PC-3 (cell line): ENCODE data around the gene DDX5. TPM values are rescaled to one million over a fixed set of nuclear protein-coding genes. Genes with fewer than 3 reads are reported as not detected.

ENCODE experiments used
- ATAC-seq: fragments of 200-7000 bp; cut with Tn5 transposase; 2 replicates; pipeline ENCODE4 v1.9.1; 2020; ENCODE audit warnings: mild to moderate bottlenecking, moderate library complexity
- BruUV-seq: library from RNA; stranded (reverse); fragments of 400-500 nt; replicated peaks from 2 replicates; lab custom pipeline; 2021; lab: Mats Ljungman, UMichigan
- CTCF ChIA-PET: fragments of 300-600 bp; sonication (Branson Sonifier 250); formaldehyde crosslinking; loops from one replicate; lab custom pipeline; 2022; ENCODE audit warnings: antibody characterized with exemption; lab: Charles Lee
- POLR2A ChIA-PET: fragments of 300-600 bp; sonication (Branson Sonifier 250); formaldehyde crosslinking; loops from one replicate; lab custom pipeline; 2022; ENCODE audit warnings: antibody characterized with exemption; ENCODE audit not compliant: unreplicated experiment; lab: Charles Lee
- DNase-seq: peaks from one replicate; pipeline ENCODE4 v3.0.0-alpha.2; 2015
- H2AFZ ChIP-seq: fragments of 300-600 bp; sonication (generic); 2 replicates; pipeline ENCODE4 v1.6.0; 2016; ENCODE audit warnings: antibody characterized with exemption, low read length
- H3F3A ChIP-seq: fragments of 300-600 bp; sonication (generic); one replicate; pipeline ENCODE4 v1.6.0; 2017; ENCODE audit warnings: antibody characterized with exemption, low read length, control low read depth, mild to moderate bottlenecking; ENCODE audit not compliant: unreplicated experiment
- H3K27ac ChIP-seq: fragments of 300-600 bp; sonication (generic); 2 replicates; pipeline ENCODE4 v1.5.1; 2016; ENCODE audit warnings: mild to moderate bottlenecking, low read length
- H3K27me3 ChIP-seq: fragments of 300-600 bp; sonication (generic); 2 replicates; pipeline ENCODE4 v1.6.1; 2016; ENCODE audit warnings: low read length, mixed read lengths
- H3K36me3 ChIP-seq: fragments of 300-600 bp; sonication (generic); 2 replicates; pipeline ENCODE4 v1.6.1; 2016; ENCODE audit warnings: low read depth, mixed run types, low read length, mixed read lengths
- H3K4me1 ChIP-seq: fragments of 300-600 bp; sonication (generic); 2 replicates; pipeline ENCODE4 v1.5.1; 2016; ENCODE audit warnings: low read length; ENCODE audit not compliant: insufficient read depth
- H3K4me2 ChIP-seq: fragments of 300-600 bp; sonication (generic); 2 replicates; pipeline ENCODE4 v1.6.0; 2016; ENCODE audit warnings: low read length
- H3K4me3 ChIP-seq: fragments of 300-600 bp; sonication (generic); 2 replicates; pipeline ENCODE4 v1.5.1; 2016; ENCODE audit warnings: mild to moderate bottlenecking, low read length, mixed read lengths
- H3K79me2 ChIP-seq: fragments of 300-600 bp; sonication (generic); 2 replicates; pipeline ENCODE4 v1.6.1; 2017; ENCODE audit warnings: low read length, mixed read lengths
- H3K9ac ChIP-seq: fragments of 300-600 bp; sonication (generic); 2 replicates; pipeline ENCODE4 v1.6.0; 2016; ENCODE audit warnings: mild to moderate bottlenecking, low read length
- H3K9me2 ChIP-seq: fragments of 300-600 bp; sonication (generic); replicated peaks from 2 replicates; pipeline ENCODE4 v1.6.1; 2016; ENCODE audit warnings: mixed run types, low read length, mixed read lengths
- H3K9me3 ChIP-seq: fragments of 300-600 bp; sonication (generic); 2 replicates; pipeline ENCODE4 v1.6.1; 2016; ENCODE audit warnings: low read length, mixed read lengths
- H4K20me1 ChIP-seq: fragments of 300-600 bp; sonication (generic); 2 replicates; pipeline ENCODE4 v1.6.1; 2016; ENCODE audit warnings: low read length, mixed read lengths
- EZH2 ChIP-seq: fragments of 300-600 bp; sonication (generic); IDR thresholded peaks from one replicate; pipeline ENCODE4 v1.6.1; 2017; ENCODE audit warnings: antibody characterized with exemption, mild to moderate bottlenecking, low read length; ENCODE audit not compliant: unreplicated experiment
- EZH2phosphoT487 ChIP-seq: fragments of 300-600 bp; sonication (generic); IDR thresholded peaks from 2 replicates; pipeline ENCODE4 v1.6.1; 2018; ENCODE audit warnings: mild to moderate bottlenecking, antibody characterized with exemption, low read length, borderline replicate concordance
- intact Hi-C: fragments of 100-400 bp; cut with micrococcal nuclease; formaldehyde crosslinking; loops from 2 replicates; pipeline ENCODE4 v1.9.0; 2023
- total RNA-seq: library from RNA; depleted of rRNA; stranded (reverse); fragments of >200 nt; gene quantifications from 2 replicates; pipeline ENCODE4 v1.2.3, GENCODE V29; 2014
- TF ChIP-seq, protein P1 (sequence below): fragments of 300-600 bp; sonication (generic); conservative IDR thresholded peaks from 2 replicates; pipeline ENCODE4 v1.5.1; 2017; ENCODE audit warnings: antibody characterized with exemption, low read depth, mild to moderate bottlenecking, low read length

The DDX5 gene
- total RNA-seq, 1 experiment from 2014 or later = 450 TPM

DNA sequence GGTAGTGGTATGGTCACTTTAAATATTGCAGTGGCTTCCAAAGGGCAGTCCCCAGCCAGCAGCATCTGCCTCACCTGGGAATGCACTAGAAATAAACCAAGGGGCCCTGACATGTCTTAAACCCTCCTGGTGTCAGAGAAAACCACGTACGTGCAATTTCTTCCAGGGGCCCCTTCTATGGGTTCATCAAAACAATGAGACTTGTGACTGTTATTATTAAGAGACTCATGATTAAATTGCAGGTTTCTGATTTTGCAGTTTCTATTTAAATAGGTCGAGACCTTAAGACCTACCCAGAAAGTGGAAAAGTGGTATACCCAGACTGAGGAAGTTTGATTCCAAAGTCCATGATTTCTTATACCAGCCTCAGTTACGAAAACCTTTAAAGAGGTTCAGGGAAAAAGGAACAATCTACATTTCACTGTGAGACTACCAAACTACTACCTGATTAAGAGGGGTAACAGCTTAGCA is 8.5 kb downstream of the DDX5 start:
- H3K27ac ChIP-seq = peak overlapping the region; percentile 68
- H3K36me3 ChIP-seq = peaks cover 53% of the 10 kb centered on the region
- peak overlapping the region; percentile 93 for H3K4me2 ChIP-seq
- TF ChIP-seq EZH2phosphoT487 (no peak), EZH2 (no peak)
- TF ChIP-seq, protein P1, sequence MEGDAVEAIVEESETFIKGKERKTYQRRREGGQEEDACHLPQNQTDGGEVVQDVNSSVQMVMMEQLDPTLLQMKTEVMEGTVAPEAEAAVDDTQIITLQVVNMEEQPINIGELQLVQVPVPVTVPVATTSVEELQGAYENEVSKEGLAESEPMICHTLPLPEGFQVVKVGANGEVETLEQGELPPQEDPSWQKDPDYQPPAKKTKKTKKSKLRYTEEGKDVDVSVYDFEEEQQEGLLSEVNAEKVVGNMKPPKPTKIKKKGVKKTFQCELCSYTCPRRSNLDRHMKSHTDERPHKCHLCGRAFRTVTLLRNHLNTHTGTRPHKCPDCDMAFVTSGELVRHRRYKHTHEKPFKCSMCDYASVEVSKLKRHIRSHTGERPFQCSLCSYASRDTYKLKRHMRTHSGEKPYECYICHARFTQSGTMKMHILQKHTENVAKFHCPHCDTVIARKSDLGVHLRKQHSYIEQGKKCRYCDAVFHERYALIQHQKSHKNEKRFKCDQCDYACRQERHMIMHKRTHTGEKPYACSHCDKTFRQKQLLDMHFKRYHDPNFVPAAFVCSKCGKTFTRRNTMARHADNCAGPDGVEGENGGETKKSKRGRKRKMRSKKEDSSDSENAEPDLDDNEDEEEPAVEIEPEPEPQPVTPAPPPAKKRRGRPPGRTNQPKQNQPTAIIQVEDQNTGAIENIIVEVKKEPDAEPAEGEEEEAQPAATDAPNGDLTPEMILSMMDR = no peak
- H3K4me1 ChIP-seq = peaks cover 70% of the 10 kb centered on the region
- BruUV-seq = no TSS peak
- peaks cover 47% of the 10 kb centered on the region for H4K20me1 ChIP-seq
- H3K79me2 ChIP-seq = peaks cover 65% of the 10 kb centered on the region
- ChIA-PET POLR2A (interaction anchor here (0.6 to 1.7 kb wide), 2 partner anchors 8 to 78 kb away, joined by 3 to 50 read pairs; partner anchors contain the start of genes CEP95 and DDX5), CTCF (interaction anchor here (0.9 kb wide), 1 partner anchor 9 kb away, joined by 6 read pairs; the partner anchor contains the start of gene CEP95)
- intact Hi-C loops = loop anchor here (1.0 kb wide), 1 partner anchor 9 kb away; the partner anchor contains the start of genes CEP95 and DDX5
- H3F3A ChIP-seq = peaks cover 50% of the 10 kb centered on the region
- peak overlapping the region; percentile 77 for H3K9ac ChIP-seq
- H3K4me3 ChIP-seq = peak overlapping the region; percentile 86
- no peak for ATAC-seq
- DNase-seq = no peak
- H3K27me3 ChIP-seq = no peaks in the 10 kb centered on the region
- no peaks in the 10 kb centered on the region for H3K9me3 ChIP-seq
- no peaks in the 10 kb centered on the region for H3K9me2 ChIP-seq
- no peak overlapping the region for H2AFZ ChIP-seq

DNA sequence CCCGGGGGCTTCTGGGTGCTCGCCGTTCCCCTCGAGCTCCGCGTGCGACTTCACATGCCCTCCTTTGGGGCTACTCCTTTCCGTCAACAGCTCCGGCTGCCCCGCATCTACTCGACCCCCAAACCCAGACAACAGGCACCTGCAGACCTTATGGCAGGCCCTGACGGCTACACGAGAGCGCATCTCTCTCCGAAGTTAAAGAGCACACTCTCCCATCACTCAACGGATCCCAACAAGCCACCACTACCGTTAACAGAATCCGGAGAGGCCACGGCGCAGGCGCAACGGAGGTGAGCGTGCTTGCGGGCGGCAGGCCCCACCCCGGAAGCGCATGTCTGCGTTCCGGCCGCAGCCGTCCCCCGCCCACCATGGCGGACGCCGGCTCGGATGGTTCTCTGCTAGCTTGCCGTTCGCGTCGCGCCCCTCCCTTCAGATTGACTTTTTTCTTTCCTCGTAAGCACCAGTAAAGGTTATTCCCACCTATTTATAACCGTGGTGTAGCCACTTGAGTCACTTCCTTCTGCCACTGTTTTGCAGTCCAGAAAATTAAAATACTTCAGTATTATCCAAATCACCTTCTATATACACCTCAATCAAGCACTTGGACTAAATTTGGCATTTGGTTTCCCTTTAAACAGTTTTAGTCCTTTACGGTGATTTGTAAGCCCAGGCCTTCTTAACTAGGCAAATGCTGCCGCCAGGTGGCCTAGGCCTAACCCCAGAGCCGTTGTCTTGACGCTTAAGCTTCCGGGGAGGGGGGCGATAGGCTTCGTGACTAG is 9.1 kb downstream of the DDX5 start, which contains the start of gene POLG2:
Gene POLG2 (minus strand): TSS at position 269 of the 779 bp plus-strand sequence. CDS start 86 bp downstream, at position 183.
- H2AFZ ChIP-seq = peak within 1 kb of the TSS; percentile 65
- no peak for TF ChIP-seq EZH2phosphoT487
- TF ChIP-seq, protein P1 = peak; percentile 85
- TF ChIP-seq EZH2 = no peak

More for the DNA sequence above, 9.1 kb downstream of the DDX5 start, which contains the start of gene POLG2:
- Histone ChIP-seq H3K4me2 (peak within 1 kb of the TSS; percentile 93), H3K27ac (peak within 1 kb of the TSS; percentile 68), H3K27me3 (no peaks in the 10 kb centered on the region), H3K9me3 (no peaks in the 10 kb centered on the region), H3K4me3 (peak within 1 kb of the TSS; percentile 86), H3F3A (peaks cover 47% of the 10 kb centered on the region), H3K9me2 (no peaks in the 10 kb centered on the region), H3K79me2 (peaks cover 59% of the 10 kb centered on the region), H3K36me3 (peaks cover 51% of the 10 kb centered on the region), H4K20me1 (peaks cover 41% of the 10 kb centered on the region), H3K4me1 (peaks cover 67% of the 10 kb centered on the region), H3K9ac (peak within 1 kb of the TSS; percentile 77)
- DNase-seq = peak; percentile 98
- POLR2A ChIA-PET = interaction anchor here (0.5 to 1.7 kb wide), 3 partner anchors 9 to 607 kb away, joined by 4 to 50 read pairs (median 5); partner anchors contain the start of genes CEP95 and DDX5
- intact Hi-C loops = loop anchor here (1.0 kb wide), 1 partner anchor 9 kb away; the partner anchor contains the start of genes CEP95 and DDX5
- ATAC-seq = peak; percentile 75
- CTCF ChIA-PET = interaction anchor here (0.7 to 1.1 kb wide), 3 partner anchors 10 to 78 kb away, joined by 3 to 6 read pairs (median 3); partner anchors contain the start of gene CEP95
- TSS peak; percentile 93 for BruUV-seq
